H9 (cell line): ENCODE results near the gene DND1. TPM values are rescaled to one million over a fixed set of nuclear protein-coding genes. Genes with fewer than 3 reads are reported as not detected.

Source experiments
- DNase-seq: peaks from one replicate; pipeline ENCODE4 v3.0.0-alpha.2; 2017
- H2AFZ ChIP-seq: one replicate; pipeline ENCODE4 v1.6.1; 2013; ENCODE audit warnings: mild to moderate bottlenecking, low read length, control low read depth, moderate library complexity
- H2AK5ac ChIP-seq: 2 replicates; pipeline ENCODE4 v1.6.1; 2013; ENCODE audit warnings: low read length, control low read depth, mixed read lengths; ENCODE audit not compliant: insufficient read length
- H2BK120ac ChIP-seq: one replicate; pipeline ENCODE4 v1.6.1; 2013; ENCODE audit warnings: low read depth, mild to moderate bottlenecking, low read length, control low read depth, inconsistent platforms; ENCODE audit not compliant: poor library complexity, severe bottlenecking
- H2BK12ac ChIP-seq: 2 replicates; pipeline ENCODE4 v1.6.1; 2013; ENCODE audit warnings: low read length, control low read depth, mixed read lengths, low read depth; ENCODE audit not compliant: insufficient read length
- H2BK15ac ChIP-seq: 2 replicates; pipeline ENCODE4 v1.6.1; 2013; ENCODE audit warnings: low read depth, low read length, control low read depth
- H2BK20ac ChIP-seq: one replicate; pipeline ENCODE4 v1.6.1; 2013; ENCODE audit warnings: low read depth, mild to moderate bottlenecking, low read length, control low read depth, inconsistent platforms; ENCODE audit not compliant: poor library complexity, severe bottlenecking
- H2BK5ac ChIP-seq: 2 replicates; pipeline ENCODE4 v1.6.1; 2013; ENCODE audit warnings: low read length, control low read depth, mixed read lengths; ENCODE audit not compliant: insufficient read length
- H3K14ac ChIP-seq: 2 replicates; pipeline ENCODE4 v1.6.1; 2013; ENCODE audit warnings: low read length, control low read depth; ENCODE audit not compliant: insufficient read depth
- H3K18ac ChIP-seq: 2 replicates; pipeline ENCODE4 v1.6.1; 2013; ENCODE audit warnings: low read depth, mild to moderate bottlenecking, mixed read lengths, low read length, control low read depth; ENCODE audit not compliant: insufficient read length
- H3K23ac ChIP-seq: 2 replicates; pipeline ENCODE4 v1.6.1; 2013; ENCODE audit warnings: low read length, control low read depth, mixed read lengths, low read depth; ENCODE audit not compliant: insufficient read length
- H3K23me2 ChIP-seq: 2 replicates; pipeline ENCODE4 v1.6.1; 2013; ENCODE audit warnings: low read depth, mild to moderate bottlenecking, mixed read lengths, low read length, control low read depth; ENCODE audit not compliant: insufficient read length, poor library complexity, severe bottlenecking
- H3K27ac ChIP-seq: 2 replicates; pipeline ENCODE4 v1.5.1; 2013; ENCODE audit warnings: low read length, control low read depth, mixed read lengths, low read depth; ENCODE audit not compliant: insufficient read length
- H3K27me3 ChIP-seq: 2 replicates; pipeline ENCODE4 v1.6.1; 2013; ENCODE audit warnings: low read length, control low read depth, inconsistent platforms; ENCODE audit not compliant: insufficient read depth
- H3K4ac ChIP-seq: 2 replicates; pipeline ENCODE4 v1.6.1; 2013; ENCODE audit warnings: low read depth, mild to moderate bottlenecking, control low read depth, inconsistent platforms, low read length, moderate library complexity
- H3K4me1 ChIP-seq: 2 replicates; pipeline ENCODE4 v1.6.1; 2013; ENCODE audit warnings: low read length, control low read depth, inconsistent platforms; ENCODE audit not compliant: insufficient read depth
- H3K4me2 ChIP-seq: 2 replicates; pipeline ENCODE4 v1.6.1; 2013; ENCODE audit warnings: low read length, control low read depth, mixed read lengths; ENCODE audit not compliant: insufficient read length, insufficient read depth
- H3K56ac ChIP-seq: 2 replicates; pipeline ENCODE4 v1.6.1; 2013; ENCODE audit warnings: low read depth, mild to moderate bottlenecking, mixed read lengths, low read length, control low read depth; ENCODE audit not compliant: insufficient read length
- H3K79me1 ChIP-seq: 2 replicates; pipeline ENCODE4 v1.6.1; 2013; ENCODE audit warnings: low read depth, mild to moderate bottlenecking, moderate library complexity, low read length, control low read depth, inconsistent platforms; ENCODE audit not compliant: insufficient read depth, poor library complexity, severe bottlenecking
- H3K79me2 ChIP-seq: 2 replicates; pipeline ENCODE4 v1.6.1; 2013; ENCODE audit warnings: low read length, control low read depth, inconsistent platforms; ENCODE audit not compliant: insufficient read depth
- H3K9ac ChIP-seq: 2 replicates; pipeline ENCODE4 v1.6.1; 2013; ENCODE audit warnings: low read length, control low read depth, mixed read lengths; ENCODE audit not compliant: insufficient read length; ENCODE audit errors: extremely low read depth
- H3K9me3 ChIP-seq: one replicate; pipeline ENCODE4 v1.6.1; 2013; ENCODE audit warnings: low read depth, low read length, inconsistent platforms; ENCODE audit not compliant: control insufficient read depth
- H3T11ph ChIP-seq: one replicate; pipeline ENCODE4 v1.6.1; 2013; ENCODE audit warnings: mild to moderate bottlenecking, low read length, control low read depth, inconsistent platforms
- H4K20me1 ChIP-seq: one replicate; pipeline ENCODE4 v1.6.1; 2013; ENCODE audit not compliant: control insufficient read depth, insufficient read length, insufficient read depth
- H4K5ac ChIP-seq: 2 replicates; pipeline ENCODE4 v1.6.1; 2013; ENCODE audit warnings: low read depth, mild to moderate bottlenecking, mixed read lengths, low read length, control low read depth; ENCODE audit not compliant: insufficient read length
- H4K8ac ChIP-seq: replicated peaks from 2 replicates; pipeline ENCODE4 v1.6.1; 2013; ENCODE audit warnings: low read length, control low read depth, mixed read lengths, low read depth; ENCODE audit not compliant: insufficient read length
- H4K91ac ChIP-seq: 2 replicates; pipeline ENCODE4 v1.6.1; 2013; ENCODE audit warnings: low read depth, mild to moderate bottlenecking, moderate library complexity, mixed read lengths, low read length, control low read depth; ENCODE audit not compliant: insufficient read length
- H3K27ac Mint-ChIP-seq, 3 experiments: 2 replicates in 2 of 3; 3 replicates in 1 of 3; pipeline ENCODE4 v1.8.0; 2020 to 2021; ENCODE audit warnings: mixed read lengths in 3 of 3, mild to moderate bottlenecking in 1 of 3, moderate library complexity in 1 of 3
- H3K27me3 Mint-ChIP-seq: 2 replicates; pipeline ENCODE4 v1.8.0; 2021; ENCODE audit warnings: low read depth, mild to moderate bottlenecking, moderate library complexity, mixed read lengths
- H3K36me3 Mint-ChIP-seq, 3 experiments: 2 replicates in 2 of 3; 3 replicates in 1 of 3; pipeline ENCODE4 v1.8.0; 2020 to 2021; ENCODE audit warnings: low read depth in 3 of 3, mixed read lengths in 3 of 3; ENCODE audit not compliant: insufficient read depth in 1 of 3
- H3K4me1 Mint-ChIP-seq, 2 experiments: 2 replicates each; pipeline ENCODE4 v1.8.0; 2020; ENCODE audit warnings: mixed read lengths in 2 of 2
- H3K4me3 Mint-ChIP-seq, 2 experiments: 2 replicates in 1 of 2; 3 replicates in 1 of 2; pipeline ENCODE4 v1.8.0; 2020 to 2021; ENCODE audit warnings: mild to moderate bottlenecking in 2 of 2, mixed read lengths in 2 of 2, moderate library complexity in 1 of 2
- H3K9me3 Mint-ChIP-seq, 2 experiments: 2 replicates in 1 of 2; 3 replicates in 1 of 2; pipeline ENCODE4 v1.8.0; 2020; ENCODE audit warnings: mild to moderate bottlenecking in 2 of 2, mixed read lengths in 2 of 2, moderate library complexity in 1 of 2
- CTCF ChIP-seq: fragments of 200-600 bp; sonication (generic); conservative IDR thresholded peaks from 3 replicates; pipeline ENCODE4 v1.8.0; 2021; ENCODE audit warnings: antibody characterized with exemption, mild to moderate bottlenecking
- WGBS: extraction: QIAGEN DNeasy Blood & Tissue Kit; methylation state at CpG from one replicate; pipeline ENCODE4 v1.1.7; 2013; ENCODE audit warnings: missing lambda C conversion rate, low lambda C conversion rate, mixed read lengths; ENCODE audit not compliant: insufficient read length; ENCODE audit errors: extremely low coverage; 5-methylcytosine and 5-hydroxymethylcytosine counted together
- total RNA-seq: library from RNA; stranded (reverse); gene quantifications from 2 replicates; pipeline ENCODE4 v1.2.1, GENCODE V29; 2021

DND1 gene
- total RNA-seq, 1 experiment from 2014 or later = 2.4 TPM

- Histone ChIP-seq H3K4ac (no peak overlapping the region), H3K9me3 (peaks cover 24% of the 10 kb centered on the region), H4K91ac (no peak overlapping the region), H3K4me1 (no peaks in the 10 kb centered on the region), H3K79me2 (no peaks in the 10 kb centered on the region), H4K8ac (no peak overlapping the region), H2BK15ac (no peak overlapping the region), H3K23ac (no peak overlapping the region), H4K20me1 (no peaks in the 10 kb centered on the region), H3K27me3 (no peaks in the 10 kb centered on the region), H2AK5ac (no peak overlapping the region), H3K9ac (no peak overlapping the region), H3T11ph (no peak overlapping the region), H3K56ac (no peak overlapping the region), H3K23me2 (no peaks in the 10 kb centered on the region), H3K79me1 (no peaks in the 10 kb centered on the region), H4K5ac (no peak overlapping the region), H2BK5ac (no peak overlapping the region), H3K14ac (no peak overlapping the region), H3K18ac (no peak overlapping the region), H2AFZ (no peak overlapping the region), H3K4me2 (no peak overlapping the region), H2BK120ac (no peak overlapping the region), H2BK12ac (no peak overlapping the region), H2BK20ac (no peak overlapping the region), H3K27ac (no peak overlapping the region)
- H3K4me1 Mint-ChIP-seq = no peaks in the 10 kb centered on the region
- H3K36me3 Mint-ChIP-seq = peaks cover 4 to 13% (median 12%) of the 10 kb centered on the region in 3 experiments; a peak in 6 of 7 replicates
- no peak overlapping the region for H3K27ac Mint-ChIP-seq
- no peak for TF ChIP-seq CTCF
- peaks cover 13% of the 10 kb centered on the region for H3K27me3 Mint-ChIP-seq
- no CpG with 5 or more reads among the region's 1 CpG for WGBS
- DNase-seq = no peak
- peaks cover 57 to 58% of the 10 kb centered on the region in 2 experiments for H3K9me3 Mint-ChIP-seq
- no peak overlapping the region for H3K4me3 Mint-ChIP-seq
These were observed 44.7 kb downstream of the DND1 start for GRCh38 chr5:140628711-140629110.
